ENCODE measurements around the gene FHOD3.
"Not testable (repeated sequence)": the region's sequence is repeated elsewhere in the genome, so short reads cannot be mapped to it uniquely, and the experiment has no call there.

The FHOD3 gene

GRCh38 chr18:36354989-36355388 is 57.5 kb downstream of the FHOD3 start:
- TF ChIP-seq, protein P1, sequence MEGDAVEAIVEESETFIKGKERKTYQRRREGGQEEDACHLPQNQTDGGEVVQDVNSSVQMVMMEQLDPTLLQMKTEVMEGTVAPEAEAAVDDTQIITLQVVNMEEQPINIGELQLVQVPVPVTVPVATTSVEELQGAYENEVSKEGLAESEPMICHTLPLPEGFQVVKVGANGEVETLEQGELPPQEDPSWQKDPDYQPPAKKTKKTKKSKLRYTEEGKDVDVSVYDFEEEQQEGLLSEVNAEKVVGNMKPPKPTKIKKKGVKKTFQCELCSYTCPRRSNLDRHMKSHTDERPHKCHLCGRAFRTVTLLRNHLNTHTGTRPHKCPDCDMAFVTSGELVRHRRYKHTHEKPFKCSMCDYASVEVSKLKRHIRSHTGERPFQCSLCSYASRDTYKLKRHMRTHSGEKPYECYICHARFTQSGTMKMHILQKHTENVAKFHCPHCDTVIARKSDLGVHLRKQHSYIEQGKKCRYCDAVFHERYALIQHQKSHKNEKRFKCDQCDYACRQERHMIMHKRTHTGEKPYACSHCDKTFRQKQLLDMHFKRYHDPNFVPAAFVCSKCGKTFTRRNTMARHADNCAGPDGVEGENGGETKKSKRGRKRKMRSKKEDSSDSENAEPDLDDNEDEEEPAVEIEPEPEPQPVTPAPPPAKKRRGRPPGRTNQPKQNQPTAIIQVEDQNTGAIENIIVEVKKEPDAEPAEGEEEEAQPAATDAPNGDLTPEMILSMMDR (conservative IDR thresholded peaks at IDR 0.05; ENCODE audit: low read length) = no peak
- peak; percentile 91 for DNase-seq (ENCODE audit: low read depth)
- H3K4me3 ChIP-seq (ENCODE audit: low read length) = peak overlapping the region; percentile 15

DNA sequence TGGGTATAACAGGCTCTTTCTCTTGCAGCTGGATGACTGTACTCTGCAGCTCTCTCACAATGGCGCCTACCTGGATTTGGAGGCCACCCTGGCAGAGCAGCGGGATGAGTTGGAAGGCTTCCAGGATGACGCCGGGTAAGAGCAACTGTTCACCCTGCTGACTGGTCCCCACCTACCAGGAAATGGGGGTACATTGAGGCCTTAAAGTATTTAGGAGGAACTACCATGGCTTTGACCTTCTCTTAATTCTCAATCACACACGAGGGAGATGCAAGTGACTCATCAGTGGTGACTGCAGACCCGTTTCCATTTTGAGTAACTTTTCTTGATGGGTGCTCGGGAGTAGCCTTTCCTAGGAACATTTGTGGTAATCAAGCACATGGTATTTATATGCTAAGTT is 58.0 kb downstream of the FHOD3 start:
- no peak overlapping the region; the same call in 1 of the 2 replicates for H3K4me3 ChIP-seq (ENCODE audit: low read length)
- DNase-seq (ENCODE audit: low read depth) = no peak
- TF ChIP-seq, protein P1 (conservative IDR thresholded peaks at IDR 0.05; ENCODE audit: low read length) = no peak

DNA sequence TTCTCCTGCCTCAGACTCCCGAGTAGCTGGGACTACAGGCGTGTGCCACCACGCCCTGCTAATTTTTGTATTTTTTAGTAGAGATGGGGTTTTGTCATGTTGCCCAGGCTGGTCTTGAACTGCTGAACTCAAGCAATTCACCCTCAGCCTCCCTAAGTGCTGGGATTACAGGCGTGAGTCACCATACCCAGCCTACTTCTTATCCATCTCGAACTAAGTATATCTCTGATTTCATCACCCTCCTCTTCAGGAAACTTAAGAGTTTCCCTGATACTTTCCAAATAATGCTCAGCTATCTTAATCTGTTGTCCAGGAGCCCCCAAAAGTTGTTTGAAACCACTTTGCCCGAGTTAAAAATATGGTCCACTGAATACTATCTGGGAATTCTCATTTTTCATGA is 59.2 kb downstream of the FHOD3 start:
- H3K4me3 ChIP-seq (ENCODE audit: low read length); DNase-seq (ENCODE audit: low read depth): not testable (repeated sequence)

DNA sequence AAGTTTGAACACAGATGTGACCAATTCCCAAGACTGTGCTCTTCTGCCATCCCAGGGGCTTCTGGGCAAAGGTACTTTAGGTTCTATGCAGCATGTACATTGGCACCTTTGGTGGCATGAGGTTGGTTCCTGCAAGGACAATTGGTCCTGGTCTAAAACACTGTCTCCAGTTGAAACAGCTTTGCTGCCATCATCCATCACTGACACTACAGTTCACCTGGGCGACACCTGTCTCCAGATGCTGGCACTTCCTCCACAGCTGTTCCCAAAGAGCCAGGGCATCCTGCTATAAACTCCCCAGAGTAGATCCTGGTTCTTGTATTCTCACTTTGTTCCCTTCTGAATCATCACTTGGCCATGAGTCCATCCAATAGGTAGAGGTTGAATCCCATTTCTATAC is 60.6 kb downstream of the FHOD3 start:
- no peak for DNase-seq (ENCODE audit: low read depth)
- H3K4me3 ChIP-seq (ENCODE audit: low read length) = no peak overlapping the region
- TF ChIP-seq, protein P1 (conservative IDR thresholded peaks at IDR 0.05; ENCODE audit: low read length) = no peak

DNA sequence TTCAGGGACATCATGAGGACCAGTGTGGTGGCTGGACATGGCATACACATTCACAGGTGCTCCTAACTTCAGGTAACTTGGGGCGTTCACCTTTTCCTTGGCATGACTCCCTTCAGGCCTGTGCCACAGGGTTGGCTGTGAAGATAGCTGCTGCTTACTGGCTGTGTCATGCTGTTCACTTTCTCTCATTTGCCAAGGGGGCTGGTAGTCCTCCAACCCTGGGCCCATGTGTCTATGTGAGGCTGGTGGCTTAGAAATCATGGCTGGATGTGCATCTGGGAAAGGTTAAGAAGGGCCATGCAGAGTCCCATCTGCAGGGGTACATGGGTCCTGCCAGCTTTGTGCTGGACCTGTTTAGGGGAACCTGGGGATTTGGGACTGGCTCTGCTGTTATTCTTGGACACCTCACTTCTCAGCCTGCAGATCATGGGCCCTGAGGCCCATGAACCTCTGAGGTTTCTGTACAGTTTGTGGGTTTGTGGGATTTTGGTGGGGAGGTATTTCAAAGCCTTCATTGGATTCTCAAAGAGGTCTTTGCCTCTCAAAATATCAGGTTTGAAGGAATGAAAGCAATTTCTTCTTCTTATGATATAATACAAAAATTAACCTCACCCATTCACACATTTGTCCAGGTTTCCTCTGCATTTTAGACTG is 62.9 kb downstream of the FHOD3 start:
- H3K4me3 ChIP-seq (ENCODE audit: low read length) = no peak overlapping the region
- TF ChIP-seq, protein P1 (conservative IDR thresholded peaks at IDR 0.05; ENCODE audit: low read length) = no peak
- no peak for DNase-seq (ENCODE audit: low read depth)

- DNase-seq (ENCODE audit: low read depth) = no peak
- H3K4me3 ChIP-seq (ENCODE audit: low read length) = no peak overlapping the region
- TF ChIP-seq, protein P1 (conservative IDR thresholded peaks at IDR 0.05; ENCODE audit: low read length) = no peak
Observed at GRCh38 chr18:36364911-36365624, 67.6 kb downstream of the FHOD3 start.

- DNase-seq (ENCODE audit: low read depth) = no peak
- no peak overlapping the region for H3K4me3 ChIP-seq (ENCODE audit: low read length)
- TF ChIP-seq, protein P1 (conservative IDR thresholded peaks at IDR 0.05; ENCODE audit: low read length) = no peak
Observed at GRCh38 chr18:36365836-36366775, 68.6 kb downstream of the FHOD3 start.
